Ureter (tissue), 1 donor: ENCODE data around the gene BZW2. TPM values are rescaled to one million over a fixed set of nuclear protein-coding genes. Genes with fewer than 3 reads are reported as not detected.

Experiments
- DNase-seq: peaks from one replicate; pipeline ENCODE4 v3.0.0-alpha.2; 2020; ENCODE audit warnings: low spot score
- total RNA-seq: library from RNA; stranded (reverse); gene quantifications from one replicate; pipeline ENCODE4 v1.2.4, GENCODE V29; 2023
- donor health status: DM: yes; HTN: yes; CAD: no.

The BZW2 gene
- total RNA-seq, 1 donor from 2014 or later: 96.3 TPM

GRCh38 chr7:16718111-16718656 is 72.2 kb downstream of the BZW2 start:
- no peak for DNase-seq

DNA sequence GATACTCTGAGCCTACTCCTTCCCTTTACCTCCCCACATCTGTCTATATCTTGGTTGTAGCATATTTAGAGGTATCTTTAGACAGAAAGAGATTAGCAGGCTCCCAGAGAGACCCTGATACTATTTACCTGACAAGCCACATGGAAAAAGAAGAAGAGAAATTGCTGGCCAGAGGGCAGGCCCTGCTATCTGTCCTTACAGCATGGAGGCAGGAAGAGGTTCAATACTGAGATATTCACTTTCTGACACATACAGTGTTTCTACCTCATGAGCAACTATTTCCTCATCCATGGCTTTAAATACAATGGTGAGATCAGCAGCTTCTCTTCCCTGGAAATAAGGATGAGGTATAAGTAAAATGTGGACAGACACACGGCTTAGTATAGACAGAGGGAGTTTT is 73.7 kb downstream of the BZW2 start:
- DNase-seq: no peak

DNA sequence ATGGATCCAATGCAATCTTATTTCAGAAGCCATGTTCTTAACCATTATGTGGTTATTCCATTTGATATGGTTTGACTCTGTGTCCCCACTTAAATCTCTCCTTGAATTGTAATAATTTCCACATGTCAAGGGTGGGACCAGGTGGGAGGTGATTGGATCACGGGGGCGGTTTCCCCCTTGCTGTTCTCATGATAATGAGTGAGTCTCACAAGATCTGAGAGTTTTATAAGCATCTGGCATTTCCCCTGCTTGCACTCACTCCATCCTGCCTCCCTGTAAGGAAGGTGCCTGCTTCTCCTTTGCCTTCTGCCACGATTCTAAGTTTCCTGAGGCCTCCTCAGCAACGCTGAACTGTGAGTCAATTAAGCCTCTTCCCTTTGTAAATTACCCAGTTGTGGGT is 75.6 kb downstream of the BZW2 start:
- no peak for DNase-seq

DNA sequence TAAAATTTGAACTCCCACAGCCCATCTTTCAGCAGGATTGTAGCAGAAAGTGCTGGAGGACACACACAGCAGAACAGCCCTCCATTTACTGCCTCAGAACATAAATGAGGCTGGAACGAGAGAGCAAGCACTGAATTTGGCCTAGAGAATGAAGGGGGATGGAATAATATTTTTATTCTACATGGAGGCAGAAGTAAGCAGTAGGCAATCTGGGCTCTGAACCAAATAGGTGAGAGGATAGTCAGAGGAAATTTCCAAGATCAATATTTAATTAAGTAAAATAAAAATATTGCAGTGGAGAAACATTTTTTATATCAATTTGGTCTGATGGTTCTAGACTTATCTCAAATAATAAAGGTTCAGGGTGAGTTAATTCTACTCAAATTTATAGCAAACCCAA is 78.4 kb downstream of the BZW2 start:
- DNase-seq: no peak

DNA sequence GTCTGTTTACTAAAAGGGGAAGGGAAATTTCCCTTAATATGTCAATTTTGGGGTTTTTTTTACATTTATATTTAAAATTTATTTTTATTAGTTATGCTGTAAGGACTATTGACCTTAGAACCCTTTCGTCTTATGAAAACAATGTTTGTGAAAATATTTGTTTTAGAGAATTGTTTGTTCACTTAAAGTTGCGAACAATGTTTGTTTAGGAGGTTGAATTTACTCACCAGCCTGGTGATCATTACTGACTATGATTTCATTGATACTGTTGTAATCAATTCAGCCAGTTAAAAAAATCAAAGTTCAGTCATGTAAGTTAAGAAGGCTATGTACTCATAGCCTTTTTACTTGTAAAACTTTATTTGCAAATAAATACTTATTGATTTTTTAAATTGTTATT is 80.2 kb downstream of the BZW2 start:
- no peak for DNase-seq

GRCh38 chr7:16727736-16728135 is 81.8 kb downstream of the BZW2 start:
- DNase-seq: no peak

DNA sequence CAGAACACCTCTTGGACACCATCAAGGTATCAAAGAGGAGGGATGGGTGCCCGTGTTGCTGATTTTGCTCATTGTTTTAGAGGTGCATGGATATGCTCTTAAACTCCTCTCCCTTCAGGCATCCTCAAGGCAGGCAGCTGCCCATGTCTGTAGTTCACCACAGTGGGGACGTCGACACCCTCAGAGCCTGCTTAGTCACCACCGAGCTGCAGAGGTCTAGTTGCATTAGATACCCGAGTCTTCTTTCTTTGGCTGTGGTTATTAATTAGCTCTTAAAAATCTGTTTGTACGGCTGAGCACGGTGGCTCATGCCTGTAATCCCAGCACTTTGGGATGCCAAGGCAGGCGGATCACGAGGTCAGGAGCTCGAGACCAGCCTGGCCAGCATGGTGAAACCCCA is 82.8 kb downstream of the BZW2 start:
- DNase-seq: no peak

GRCh38 chr7:16729541-16729940 is 83.6 kb downstream of the BZW2 start:
- DNase-seq: no peak

DNA sequence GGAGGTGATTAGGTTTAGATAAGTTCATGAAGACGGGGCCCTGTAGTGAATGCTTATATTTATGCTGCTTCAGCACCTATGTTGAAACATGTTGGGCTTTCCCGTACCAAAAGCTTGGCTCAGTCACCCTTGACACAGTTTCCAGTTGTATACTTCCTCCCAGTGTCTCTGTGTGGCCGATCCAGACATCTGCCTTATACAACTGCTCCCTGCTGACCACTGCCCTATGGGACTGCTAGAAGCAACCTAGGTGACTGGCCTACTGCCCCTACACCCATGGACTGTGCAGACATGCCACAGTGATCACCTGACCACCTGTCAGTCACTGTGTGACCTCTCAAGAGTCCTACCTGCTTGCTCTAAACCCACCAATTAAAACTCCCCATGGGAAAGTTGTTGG is 85.0 kb downstream of the BZW2 start:
- no peak for DNase-seq

- DNase-seq: no peak
Measured at GRCh38 chr7:16732828-16733227, 86.8 kb downstream of the BZW2 start.

- no peak for DNase-seq
Measured at GRCh38 chr7:16734148-16734726, 88.3 kb downstream of the BZW2 start.

DNA sequence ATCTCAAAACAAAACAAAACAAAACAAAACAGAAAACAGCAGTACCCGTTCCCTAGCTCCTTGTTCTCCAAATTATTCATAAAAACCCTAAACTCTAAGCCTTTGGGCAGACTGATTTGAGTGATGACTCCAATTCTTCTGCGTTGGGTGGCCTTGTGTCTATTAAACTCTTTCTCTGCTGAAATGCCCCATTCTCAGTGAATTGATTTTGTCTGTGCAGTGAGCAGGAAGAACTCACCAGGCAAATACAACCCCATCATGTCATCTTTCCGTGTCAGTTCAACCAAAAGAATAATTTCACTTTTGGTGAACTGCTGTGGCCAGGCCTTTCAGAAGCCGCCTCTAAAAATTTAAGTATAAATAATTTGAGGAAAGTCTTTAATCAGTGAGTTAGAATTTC is 89.0 kb downstream of the BZW2 start:
- no peak for DNase-seq

DNA sequence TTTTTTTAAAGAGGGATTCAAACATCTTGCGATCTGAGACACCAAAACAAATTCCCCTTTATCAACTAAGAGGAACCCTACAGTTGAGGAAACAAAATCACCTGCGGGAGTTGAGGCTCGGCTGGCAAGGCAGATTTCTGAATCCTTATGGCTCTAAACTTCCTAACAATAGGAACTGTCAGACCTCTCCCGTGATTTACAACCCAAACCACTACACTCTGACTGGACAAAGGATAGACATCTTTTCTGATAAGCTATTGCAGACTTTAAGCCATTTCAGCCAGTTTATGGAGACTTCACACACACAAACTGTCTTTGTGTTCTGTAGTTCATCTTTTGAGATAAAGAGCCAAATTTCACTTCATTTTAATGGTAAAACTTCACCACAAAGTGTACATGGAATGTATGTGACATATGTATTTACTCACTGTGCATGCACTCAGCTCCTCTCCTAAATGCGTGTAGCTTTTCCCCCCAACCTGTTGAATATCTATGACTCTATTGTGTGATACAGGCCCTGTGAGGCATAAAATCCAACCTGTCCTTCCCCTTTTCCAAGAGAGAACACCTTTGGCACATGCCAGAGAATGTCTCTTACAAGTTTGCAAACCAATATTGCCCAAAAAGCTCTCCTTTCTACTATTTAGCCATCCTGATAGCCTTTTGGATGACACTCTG is 92.2 kb downstream of the BZW2 start:
- DNase-seq: no peak

- DNase-seq: no peak
Measured at GRCh38 chr7:16739863-16740622, 94.1 kb downstream of the BZW2 start.

DNA sequence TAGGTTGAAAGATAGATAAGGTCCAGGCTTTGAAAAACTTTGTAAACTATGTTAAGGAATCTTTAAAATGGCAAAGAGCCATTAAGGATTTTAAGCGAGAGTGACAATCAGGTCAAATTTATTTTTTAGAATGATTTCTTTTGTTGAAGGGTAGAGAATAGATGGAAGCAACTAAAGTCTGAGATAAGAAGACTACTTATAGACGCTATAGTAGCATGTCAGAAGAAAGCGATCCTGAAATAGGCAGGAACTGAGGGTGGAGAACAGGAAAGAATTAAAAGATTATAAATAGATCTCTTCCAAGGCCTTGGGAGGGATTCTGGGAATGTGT is 94.6 kb downstream of the BZW2 start:
- no peak for DNase-seq

- DNase-seq: no peak
Measured at GRCh38 chr7:16740996-16741395, 95.0 kb downstream of the BZW2 start.

DNA sequence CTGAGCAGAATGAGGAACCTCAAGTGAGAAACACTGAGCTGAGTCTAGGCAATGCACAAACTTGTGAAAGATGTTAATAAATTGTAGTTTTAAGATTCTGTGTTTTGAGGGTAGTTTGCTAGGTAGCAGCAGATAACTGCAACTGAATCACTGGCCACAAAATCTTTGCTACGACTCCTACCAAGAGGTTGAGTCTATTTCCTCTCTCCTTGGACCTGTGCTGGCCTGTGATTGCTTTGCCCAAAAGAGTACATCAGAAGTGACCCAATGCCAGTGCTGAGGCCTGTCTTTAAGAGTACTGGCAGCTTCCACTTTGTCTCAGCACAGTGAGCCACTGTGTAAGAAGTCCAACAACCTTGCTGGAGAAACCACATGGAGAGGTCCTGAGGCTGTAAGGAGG is 95.7 kb downstream of the BZW2 start:
- no peak for DNase-seq

DNA sequence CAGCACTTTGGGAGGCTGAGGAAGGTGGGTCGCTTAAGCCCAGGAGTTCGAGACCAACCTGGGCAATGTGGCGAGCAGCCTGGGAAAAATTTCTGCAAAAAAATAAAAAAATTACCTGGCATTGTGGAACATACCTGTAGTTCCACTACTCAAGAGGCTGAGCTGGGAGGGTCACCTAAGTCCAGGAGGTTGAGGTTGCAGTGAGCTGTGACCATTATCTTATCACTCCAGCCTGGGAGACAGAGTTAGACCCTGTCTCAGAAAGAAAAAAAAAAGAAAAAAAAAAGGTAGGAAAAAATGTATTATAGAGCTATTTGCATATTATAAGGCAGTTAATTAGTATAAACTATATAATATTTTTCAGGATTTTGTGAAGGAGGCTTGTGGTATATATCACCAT is 96.6 kb downstream of the BZW2 start:
- no peak for DNase-seq

GRCh38 chr7:16743236-16743635 is 97.3 kb downstream of the BZW2 start:
- no peak for DNase-seq

GRCh38 chr7:16744518-16745250 is 98.7 kb downstream of the BZW2 start:
- DNase-seq: no peak

GRCh38 chr7:16745645-16746044 is 99.7 kb downstream of the BZW2 start:
- DNase-seq: no peak

- no peak for DNase-seq
Measured at GRCh38 chr7:16747102-16747501, 101.1 kb downstream of the BZW2 start.
